LNCAP (cell line): Measurements from ENCODE around the gene EFCAB6.

ENCODE experiments used
- CTCF ChIP-seq: fragments of 450-650 bp; IDR thresholded peaks from 2 replicates; pipeline ENCODE4 v1.5.1; 2017; ENCODE audit warnings: mild to moderate bottlenecking

The EFCAB6 gene

DNA sequence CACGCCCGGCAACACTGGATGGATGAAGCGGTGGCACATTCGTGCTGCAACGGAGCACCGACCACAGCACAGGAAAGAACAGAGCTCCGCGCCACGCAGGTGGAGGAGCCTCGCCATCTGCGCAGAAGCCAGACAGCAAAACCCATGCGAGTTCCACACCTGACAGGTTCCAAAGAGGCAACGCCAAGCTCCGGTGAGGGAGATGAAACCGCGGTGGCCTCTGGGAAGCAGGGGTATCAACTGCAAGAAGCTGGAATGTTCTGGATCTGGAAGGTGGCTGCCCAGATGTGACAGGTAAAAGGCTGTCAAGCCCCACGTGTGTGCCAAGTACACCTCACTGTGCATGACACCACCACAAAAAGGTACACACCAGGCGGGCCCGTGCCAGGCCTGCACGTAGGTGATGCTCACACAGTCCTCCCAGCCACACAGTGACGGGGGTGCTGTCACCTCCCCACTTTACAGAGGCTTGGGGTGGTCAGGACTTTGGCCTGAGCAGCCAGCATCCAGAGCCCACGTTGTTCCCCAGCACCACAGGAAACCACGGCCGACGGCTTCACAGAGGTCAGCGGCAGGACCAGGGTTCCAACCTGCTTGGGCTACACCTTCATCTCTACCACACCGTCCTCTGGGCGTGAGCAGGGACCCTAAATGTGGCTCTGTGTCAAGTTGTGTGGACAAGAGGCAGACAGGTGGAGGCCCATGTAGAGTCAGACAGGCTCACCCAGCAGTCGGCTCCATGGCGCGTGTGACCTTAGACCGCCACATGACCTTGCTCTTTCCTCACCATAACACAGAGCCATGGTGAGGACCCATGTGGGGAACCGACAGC, 19.7 kb upstream of the EFCAB6 start:
- no peak for TF ChIP-seq CTCF

GRCh38 chr22:43830931-43831560, 18.9 kb upstream of the EFCAB6 start:
- no peak for TF ChIP-seq CTCF

- no peak for TF ChIP-seq CTCF
Observed at GRCh38 chr22:43829904-43830851, 18.1 kb upstream of the EFCAB6 start.

- TF ChIP-seq CTCF = peak; percentile 20; the same call in 1 of the 2 replicates
Observed at GRCh38 chr22:43828998-43829782, 17.1 kb upstream of the EFCAB6 start.

GRCh38 chr22:43828725-43828997, 16.6 kb upstream of the EFCAB6 start:
- no peak for TF ChIP-seq CTCF

DNA sequence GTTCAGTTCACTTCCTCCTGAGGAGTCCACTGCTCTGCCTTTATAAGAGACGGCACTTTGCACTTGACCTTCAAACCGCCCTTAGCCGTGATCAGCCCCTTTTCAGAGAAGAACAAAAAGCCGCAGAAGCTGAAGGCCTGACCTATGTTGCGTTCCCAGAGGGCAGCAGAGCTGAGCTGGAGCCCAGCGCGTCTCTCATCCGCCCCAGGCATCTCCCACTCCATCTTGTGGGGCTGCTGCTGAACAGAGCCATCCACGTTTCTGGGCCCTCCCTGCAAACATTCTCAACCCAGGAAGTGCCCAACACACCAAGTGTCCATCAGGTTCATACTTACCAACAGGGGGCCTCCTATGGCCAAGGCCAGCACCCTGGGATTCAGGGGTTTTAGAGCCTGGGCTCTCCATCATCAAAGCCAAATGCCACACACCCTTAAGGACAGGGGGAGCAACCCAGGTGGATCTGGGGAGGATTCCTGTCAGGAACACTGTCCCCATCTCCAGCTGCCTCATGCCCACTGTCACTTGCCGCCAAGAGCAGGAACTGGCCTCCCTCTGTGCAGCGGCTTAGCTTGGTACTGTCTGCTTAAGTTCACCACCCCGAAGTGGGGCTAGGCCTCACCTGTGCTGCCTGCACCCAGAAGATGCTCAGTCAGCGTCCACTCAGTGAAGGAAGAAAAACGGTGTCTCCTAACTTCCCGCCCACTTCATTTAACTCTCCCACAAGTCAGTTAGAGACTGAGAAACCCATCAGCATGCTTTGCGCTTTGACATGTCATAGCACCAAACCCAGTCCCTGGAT, 16.0 kb upstream of the EFCAB6 start:
- no peak for TF ChIP-seq CTCF
